ENCODE results near the gene CDC37L1.
"Not testable (repeated sequence)": the region's sequence is repeated elsewhere in the genome, so short reads cannot be mapped to it uniquely, and the experiment has no call there.

Gene CDC37L1

DNA sequence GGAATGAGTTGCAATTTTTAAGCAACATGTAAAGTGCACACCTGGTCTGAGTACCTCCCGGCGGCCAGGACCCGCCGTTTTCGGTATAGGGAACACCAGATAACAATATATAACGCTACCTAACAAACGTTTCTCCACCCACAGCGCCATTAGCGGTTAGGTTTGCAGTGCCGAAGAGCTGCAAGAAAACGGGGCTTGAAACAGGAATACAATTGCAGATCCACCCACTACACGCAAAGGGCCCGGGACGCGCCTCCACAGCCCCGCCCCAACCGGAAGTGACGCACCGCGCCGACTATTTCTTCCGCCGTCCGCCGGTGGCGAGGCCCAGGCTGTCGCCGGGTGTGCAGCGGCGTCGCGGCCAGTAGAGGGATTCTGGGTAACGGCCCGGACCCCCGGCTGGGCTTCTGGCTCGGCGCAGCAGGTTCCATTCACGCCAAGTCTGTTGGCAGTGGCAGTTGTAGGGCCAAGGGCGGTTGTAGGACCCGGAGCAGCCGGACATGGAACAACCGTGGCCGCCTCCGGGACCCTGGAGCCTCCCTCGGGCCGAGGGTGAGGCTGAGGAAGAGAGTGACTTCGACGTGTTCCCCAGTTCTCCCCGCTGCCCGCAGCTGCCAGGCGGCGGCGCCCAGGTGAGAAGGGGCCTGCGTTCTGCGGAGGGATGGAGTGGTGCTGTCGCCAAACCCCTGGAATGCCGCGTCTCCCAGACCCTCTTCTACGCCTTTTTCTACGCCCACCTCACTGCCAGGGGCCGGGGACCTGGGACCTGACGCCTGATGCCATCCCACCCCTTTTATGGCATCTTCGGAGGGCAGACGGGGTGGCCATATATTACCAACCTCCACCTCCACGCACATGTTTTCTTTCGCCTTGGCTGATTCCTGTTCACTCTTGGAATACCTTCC, at the start of gene CDC37L1:
Gene CDC37L1 (plus strand): TSS at position 302 of the 905 bp plus-strand sequence. CDS start 199 bp downstream, at position 501.
- peak; percentile 41 to 71 for DNase-seq

DNA sequence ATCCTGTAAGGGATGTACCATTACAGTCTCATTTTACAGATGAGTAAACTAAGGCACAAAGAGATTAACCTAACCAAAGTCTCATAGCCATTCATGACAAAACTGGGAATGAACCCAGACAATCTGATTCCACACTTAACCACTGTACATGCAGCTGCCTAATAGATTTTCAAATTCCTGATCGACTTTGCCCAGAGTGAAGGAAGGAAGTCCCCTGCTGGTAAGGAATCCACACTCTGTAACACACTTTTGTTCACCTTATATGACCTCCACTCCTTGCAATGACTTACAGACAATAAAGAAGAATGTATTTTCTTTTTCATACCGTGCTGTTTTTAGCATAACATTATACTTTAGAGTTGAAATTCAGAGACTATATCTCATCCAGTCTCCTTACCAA, 48.5 kb upstream of the CDC37L1 start:
- no peak for DNase-seq

DNA sequence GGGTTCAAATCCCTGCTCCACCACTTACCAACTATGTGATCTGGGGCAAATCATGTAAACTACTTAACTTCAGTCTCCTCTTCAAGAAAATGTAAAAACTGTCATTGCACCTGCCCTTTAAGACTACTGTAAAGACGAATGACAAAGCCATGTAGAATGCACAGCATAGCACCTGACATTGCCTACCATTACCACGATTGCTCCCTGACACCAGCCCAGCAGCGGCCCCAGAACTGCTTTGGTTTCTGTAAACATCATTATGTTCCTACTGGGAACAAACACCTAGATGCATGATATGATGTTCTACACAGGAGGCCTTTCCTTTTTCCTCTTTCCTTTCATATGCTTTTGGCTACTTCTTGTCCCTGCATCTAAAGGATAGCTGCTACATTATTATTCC, 40.4 kb upstream of the CDC37L1 start:
- DNase-seq, result no peak

DNA sequence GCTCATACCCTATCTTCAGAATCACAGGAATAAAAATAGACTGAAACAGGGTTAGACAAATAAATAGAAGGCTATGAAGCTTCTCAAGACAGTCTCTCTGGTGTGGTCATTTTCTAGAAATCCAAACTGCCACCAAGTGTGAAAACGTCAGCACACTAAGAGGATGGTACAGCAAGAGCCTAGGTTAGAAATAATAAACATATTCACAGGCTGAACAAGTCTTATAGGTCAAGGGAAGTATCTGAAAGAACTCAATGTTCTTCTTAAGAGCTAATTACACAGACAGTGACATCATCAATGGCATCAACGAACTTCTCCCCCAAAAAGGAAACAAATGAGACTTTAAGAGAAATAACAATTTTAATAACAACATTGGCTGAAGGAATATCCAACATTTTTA, 39.9 kb upstream of the CDC37L1 start:
- DNase-seq, result no peak

DNA sequence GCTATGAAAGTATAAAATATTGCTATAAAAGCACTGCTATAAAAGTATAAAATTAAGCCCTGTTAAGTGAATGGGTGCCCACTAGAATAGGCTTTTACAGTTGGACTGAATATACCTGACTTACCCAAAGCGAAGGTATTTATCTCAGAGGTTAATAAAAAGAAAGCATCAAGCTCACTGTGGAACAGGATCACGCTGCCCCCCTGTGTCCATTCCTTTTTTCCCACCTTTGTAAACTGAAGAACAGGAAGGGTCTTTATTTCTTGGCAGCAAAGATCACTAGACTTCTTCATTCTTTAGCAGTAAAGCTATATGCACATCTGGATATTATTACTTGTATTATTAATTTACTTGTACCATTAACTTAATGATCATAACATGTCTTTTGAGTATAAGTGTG, 39.3 kb upstream of the CDC37L1 start:
- no peak for DNase-seq

DNA sequence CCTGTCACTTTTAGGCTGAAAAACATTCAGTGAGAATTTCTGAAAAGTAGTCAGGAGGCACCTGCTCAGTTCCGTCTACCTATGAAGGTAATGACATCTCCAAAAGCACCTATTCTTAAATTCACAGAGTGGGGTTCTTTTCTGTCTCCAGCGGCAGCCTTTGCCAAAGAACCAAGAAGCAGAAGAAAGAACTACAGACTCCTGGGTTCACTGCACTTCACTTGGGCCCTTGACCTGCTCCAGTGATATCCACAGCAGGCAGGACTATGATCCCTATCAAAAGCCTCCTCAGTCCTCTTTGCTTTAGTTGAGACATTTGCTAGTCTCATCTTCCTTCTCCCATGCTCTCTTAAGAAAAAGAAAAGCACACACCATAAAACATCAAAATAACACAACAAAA, 37.0 kb upstream of the CDC37L1 start:
- DNase-seq, result no peak

DNA sequence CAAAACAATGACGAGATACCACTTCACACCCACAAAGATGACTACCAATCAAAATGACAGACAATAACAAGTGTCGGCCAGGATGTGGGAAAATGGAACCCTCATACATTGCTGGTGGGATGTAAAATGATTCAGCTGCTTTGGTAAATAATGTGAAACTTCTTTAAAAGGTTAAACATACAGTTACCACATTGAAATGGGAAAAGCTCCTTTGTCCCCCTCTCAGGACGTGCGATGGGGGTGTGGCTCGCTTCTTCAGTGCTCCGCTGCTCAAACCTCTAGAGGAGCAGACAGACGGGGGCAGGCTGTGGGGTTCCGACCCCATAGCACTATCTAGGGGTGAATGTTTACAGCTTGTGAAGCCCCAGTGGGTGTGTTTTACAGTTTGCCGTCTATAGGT, 25.3 kb upstream of the CDC37L1 start:
- no peak for DNase-seq

DNA sequence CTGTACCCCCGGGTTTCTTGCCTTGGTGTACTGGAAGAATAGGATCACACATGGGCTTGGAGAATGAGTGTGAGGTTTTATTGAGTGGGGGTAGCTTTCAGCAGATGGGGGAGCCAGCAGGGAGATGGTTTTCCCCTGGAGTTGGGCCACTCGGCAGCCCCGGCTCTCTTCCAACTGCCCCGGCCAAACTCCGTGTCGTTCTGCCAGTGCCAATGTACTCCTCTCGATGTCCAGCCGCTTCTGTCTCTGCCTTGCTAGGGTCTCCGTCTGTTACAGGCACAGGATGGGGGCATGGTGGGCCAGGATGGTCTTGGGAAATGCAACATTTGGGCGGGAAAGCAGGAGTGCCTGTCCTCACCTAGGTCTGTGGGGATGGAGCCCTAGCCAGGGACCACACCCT, 24.8 kb upstream of the CDC37L1 start:
- DNase-seq, result no peak

DNA sequence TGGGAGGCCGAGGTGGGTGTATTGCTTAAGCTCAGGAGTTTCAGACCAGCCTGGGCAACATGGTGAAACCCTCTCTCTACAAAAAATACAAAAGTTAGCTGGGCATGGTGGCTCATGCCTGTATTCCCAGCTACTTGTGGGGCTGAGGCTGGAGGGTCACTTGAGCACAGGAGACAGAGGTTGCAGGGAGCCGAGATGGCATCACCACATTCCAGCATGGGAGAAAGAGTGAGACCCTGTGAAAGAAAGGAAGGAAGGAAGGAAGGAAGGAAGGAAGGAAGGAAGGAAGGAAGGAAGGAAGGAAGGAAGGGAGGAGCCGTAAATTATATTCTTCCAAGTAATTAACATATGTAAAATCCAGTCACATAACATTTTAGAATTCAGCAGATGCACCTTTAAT, 23.2 kb upstream of the CDC37L1 start:
- not testable (repeated sequence) for DNase-seq

DNA sequence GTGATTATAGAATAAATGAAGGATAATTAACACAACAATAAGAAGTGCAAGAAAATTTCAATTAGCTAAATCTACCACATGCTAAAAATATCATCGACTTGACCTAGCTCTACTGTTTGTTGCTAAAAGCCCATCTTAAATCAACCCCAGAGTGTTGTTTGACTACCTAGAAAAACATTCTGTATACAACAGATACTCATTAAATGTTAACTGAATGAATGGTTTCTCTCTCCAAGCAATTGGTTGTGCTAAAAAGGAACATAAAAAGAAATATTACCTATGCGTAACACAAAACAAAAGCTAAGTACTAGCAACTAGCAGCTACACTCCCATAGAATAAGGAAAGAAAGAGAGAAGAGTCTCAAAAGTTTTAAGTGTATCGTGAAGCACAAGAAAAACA, 22.7 kb upstream of the CDC37L1 start:
- DNase-seq, result no peak

DNA sequence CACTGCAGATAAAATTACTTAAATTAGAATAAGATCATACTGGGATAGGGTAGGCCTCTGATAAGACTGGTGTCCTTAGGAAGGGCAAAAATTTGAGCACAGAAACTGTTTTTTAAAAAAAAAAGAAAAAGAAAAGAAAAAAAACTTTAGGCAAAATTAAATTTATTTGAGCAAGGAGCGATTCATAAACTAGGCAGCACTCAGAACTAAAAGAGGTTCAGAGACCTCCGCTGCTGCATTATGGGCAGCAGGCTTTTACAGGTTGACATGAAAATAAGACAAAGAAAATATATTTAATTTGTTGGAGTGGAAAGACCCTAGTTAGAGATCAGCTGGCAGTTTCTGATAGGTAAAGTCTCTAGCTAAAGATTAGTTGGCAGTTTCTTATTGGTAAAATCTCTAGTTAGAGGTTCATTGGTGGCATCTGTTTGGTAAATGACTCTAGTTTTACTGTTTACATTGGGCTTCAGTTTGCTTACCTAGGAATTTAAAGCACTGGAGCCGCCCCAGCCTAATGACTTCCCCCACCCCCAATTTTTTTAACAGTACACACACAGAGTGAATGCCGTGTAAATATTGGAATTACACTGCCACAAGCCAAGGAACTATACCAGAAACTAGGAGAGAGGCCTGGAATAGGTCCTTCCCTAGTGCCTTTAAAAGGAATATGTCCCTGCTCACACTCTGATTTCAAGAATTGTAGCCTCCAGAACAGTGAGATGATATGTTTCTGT, 21.8 kb upstream of the CDC37L1 start:
- no peak for DNase-seq

DNA sequence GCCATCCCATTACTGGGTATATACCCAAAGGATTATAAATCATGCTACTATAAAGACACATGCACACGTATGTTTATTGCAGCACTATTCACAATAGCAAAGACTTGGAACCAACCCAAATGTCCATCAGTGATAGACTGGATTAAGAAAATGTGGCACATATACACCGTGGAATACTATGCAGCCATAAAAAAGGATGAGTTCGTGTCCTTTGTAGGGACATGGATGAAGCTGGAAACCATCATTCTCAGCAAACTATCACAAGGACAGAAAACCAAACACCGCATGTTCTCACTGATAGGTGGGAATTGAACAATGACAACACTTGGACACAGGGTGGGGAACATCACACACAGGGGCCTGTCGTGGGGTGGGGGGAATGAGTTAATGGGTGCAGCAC, 18.7 kb upstream of the CDC37L1 start:
- DNase-seq, result not testable (repeated sequence)

DNA sequence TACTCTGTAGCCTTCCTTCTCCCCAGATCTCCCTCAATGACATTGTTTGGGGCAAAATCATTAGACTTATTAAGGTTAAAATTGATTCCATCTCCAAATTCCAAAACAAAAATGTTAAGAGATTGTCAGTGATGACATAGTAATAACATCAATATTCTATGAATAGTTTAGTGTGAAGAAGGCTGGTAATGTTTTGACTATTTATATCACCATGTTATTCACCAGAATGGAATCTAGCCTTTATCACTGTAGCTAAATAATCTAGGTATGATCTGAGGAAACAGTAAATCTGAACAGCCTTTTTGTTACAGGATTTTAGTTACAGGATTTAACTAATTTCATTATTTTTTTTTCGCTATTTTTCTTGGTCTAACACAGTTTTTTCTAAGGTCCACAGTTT, 18.2 kb upstream of the CDC37L1 start:
- no peak for DNase-seq

DNA sequence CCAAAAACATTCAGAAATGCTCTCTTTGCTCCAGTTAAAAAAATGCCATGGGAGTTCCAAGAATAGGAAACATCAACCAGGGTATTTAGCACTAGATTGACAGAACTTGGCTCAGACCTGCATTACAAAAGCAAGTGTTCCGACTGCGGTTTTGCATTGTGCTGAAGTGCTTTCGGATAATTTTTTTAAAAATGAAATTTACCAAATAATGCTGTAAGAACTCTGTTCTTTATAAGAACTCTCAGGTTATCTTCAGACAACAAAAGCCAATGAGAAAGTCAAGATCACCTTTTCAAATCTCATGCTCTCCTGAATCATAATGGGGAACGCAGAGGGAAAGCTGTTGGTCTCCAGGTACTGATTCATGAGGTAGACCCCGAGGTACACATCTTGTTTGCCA, 17.8 kb upstream of the CDC37L1 start:
- DNase-seq, result no peak

DNA sequence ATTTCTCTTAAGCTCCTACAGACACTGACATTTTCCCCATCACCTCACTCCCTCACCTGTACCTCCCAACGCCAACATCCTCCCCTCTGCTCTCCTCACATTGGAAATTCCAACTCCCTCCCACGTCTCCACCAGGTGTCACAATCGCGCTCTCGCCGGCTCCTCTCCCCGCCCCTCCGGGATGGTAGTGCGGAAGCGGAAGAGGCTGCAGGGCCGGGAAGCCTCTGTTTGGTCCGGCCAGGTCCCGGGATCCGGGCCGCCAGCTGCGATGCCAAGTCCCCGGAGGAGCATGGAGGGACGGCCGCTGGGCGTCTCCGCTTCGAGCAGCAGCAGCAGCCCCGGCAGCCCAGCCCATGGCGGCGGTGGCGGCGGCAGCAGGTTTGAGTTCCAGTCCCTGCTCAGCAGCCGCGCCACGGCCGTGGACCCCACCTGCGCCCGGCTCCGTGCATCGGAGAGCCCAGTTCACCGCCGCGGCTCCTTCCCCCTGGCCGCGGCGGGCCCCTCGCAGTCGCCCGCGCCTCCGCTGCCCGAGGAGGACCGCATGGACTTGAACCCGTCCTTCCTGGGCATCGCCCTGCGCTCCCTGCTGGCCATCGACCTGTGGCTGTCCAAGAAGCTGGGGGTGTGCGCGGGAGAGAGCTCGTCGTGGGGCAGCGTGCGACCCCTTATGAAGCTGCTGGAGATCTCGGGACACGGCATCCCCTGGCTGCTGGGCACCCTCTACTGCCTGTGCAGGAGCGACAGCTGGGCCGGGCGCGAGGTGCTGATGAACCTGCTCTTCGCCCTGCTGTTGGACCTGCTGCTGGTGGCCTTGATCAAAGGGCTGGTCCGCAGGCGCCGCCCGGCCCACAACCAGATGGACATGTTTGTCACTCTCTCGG, 17.0 kb upstream of the CDC37L1 start, which contains the start of gene PLPP6:
Gene PLPP6 (plus strand): TSS at position 187 of the 881 bp plus-strand sequence. CDS start 82 bp downstream, at position 269.
- peak in 1 of 2 experiments; percentile 51 for DNase-seq

DNA sequence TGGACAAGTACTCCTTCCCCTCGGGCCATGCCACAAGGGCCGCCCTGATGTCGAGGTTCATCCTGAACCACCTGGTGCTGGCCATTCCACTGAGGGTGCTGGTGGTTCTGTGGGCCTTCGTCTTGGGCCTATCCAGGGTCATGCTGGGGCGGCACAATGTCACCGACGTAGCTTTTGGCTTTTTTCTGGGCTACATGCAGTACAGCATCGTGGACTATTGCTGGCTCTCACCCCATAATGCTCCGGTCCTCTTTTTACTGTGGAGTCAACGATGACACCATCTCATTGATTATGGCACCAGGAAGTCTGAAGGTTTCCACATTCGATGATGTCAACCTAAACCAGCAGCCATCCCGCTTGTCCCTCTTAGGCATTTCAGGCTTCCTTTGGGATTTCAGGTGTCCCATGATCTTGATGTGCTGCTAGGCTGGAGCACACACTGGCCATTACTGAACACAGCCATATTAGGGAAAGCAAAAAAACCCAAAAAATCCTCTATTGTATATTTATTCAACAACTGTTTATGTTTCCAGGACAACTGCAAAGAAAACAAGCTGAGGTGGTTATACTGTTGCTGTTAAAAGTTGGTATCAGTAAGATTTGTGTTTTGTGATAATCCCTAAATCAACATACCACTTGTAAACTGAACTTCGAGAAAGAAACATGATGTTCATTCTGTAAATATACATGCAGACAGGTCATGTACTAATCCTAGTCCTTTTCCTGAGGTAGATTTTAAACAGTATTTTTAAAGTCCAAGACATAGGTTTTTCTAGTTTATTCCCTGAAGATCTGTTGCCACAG, 16.2 kb upstream of the CDC37L1 start:
- DNase-seq, result no peak

DNA sequence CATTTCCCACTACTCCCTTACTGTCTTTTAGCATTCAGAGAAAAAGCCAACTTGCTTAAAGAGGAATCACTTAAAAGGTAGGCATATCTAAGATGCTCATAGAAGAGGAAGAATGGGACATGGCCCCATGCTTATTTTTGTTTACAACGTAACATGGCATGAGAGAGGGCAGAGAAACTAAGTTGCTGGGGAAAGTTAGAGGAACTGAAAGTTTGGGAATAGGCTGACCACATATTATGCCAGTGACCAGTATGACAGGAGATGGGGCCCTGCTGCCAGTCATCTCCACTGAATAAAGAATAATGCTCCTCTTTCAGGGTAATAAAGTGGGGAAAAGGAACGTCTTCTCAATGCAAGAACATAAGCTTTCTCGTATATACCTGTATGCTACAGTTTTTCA, 15.4 kb upstream of the CDC37L1 start:
- no peak for DNase-seq

DNA sequence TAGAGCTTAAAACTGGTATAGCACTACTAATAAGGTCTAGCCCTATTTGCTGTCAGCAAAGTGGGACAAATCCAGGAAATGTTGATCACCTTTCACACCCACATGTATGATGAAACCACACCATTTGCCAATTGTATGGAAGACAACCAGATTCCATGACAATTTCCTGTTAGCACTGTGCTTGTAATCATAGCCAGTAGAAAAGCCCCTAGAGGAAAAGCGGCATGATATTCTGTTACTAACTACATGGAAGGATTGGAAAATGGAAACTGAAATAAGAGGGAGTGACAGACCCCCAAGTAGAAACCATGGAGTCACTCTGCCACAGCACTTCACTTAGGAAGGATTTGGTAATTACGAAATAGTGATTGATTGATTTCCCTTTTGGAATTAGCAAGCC, 14.0 kb upstream of the CDC37L1 start:
- no peak for DNase-seq

DNA sequence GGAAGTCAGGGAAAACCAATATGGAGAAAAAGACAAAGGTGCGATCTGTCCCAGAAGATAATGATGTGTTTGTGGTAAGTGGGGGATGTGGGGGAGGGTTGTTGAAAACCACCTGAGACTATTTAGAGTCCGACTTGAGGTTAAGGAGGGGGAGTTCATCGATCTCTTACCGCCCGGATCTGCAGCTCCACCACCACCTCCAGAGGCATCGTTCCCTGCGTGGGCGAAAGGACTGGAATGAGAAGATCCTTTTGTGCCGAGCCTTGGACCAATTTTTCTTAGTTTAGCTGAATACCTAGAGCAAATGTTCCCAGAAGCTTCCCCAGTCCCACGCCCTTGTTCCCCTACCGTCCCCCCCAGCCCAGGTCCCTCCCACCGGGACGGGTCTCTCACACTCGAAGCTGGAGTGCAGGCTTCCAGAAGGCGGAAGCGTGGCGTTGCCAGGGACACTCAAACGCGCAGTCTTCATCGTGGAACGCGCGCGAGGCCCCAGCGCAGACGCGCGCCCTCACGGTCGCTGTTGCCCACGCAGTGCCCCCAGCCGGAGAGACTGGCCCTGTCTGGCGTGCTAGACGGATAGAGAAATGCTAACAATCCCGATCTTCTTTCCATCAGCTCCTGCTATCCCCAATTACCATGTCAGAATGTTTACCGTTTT, 13.2 kb upstream of the CDC37L1 start, which contains the start of gene SPATA6L:
Gene SPATA6L (minus strand): TSS at position 439 of the 658 bp plus-strand sequence. CDS start 230 bp downstream, at position 209.
- DNase-seq, result no peak

DNA sequence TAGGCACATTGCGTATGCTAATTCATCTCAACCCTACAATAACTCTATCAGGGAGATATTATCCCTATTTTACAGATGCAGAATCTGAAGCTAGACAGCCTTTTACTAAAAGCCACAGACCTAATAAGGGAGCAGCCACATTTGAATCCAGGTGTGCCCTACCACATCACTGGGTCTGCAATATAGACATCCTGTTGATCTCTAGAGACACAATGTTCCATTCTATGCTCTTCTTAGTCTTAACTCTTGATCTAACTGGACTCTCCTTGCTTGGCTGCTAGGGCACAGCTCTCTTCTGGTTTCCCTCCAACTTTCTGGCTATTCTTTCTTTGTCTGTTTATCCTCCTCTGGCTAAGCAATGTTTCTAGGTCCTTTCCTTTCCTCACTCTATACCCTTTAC, 11.7 kb upstream of the CDC37L1 start:
- DNase-seq, result no peak

DNA sequence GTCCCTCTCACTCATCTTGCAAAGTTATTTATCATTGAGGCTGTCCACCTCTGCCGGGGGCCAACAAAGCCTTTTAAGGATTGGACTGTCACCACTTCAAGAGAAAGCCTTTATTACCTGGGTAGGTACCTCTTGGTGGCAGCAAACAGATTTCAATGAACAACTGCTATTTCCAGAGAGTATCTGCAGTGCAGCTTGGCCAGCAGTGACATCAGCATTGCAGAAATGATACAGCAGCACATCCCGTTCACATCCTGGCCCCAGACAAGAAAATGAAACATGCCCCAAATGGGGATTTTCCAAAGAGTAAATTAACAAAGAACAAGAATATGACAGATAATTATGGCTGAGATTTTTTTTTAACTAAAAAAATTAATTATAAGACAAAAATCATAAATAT, 10.8 kb upstream of the CDC37L1 start:
- DNase-seq, result no peak
